Activated T-cell treated with anti-CD3 and anti-CD28 coated beads, Interleukin-2, amount 50 U/mL, for 1 hour (primary cell): ENCODE results near the gene PRSS12.
A peak's percentile ranks its signal among the peaks of the same experiment; 100 is the strongest.
"Not testable (repeated sequence)": the region's sequence is repeated elsewhere in the genome, so short reads cannot be mapped to it uniquely, and the experiment has no call there.

Source experiments
- DNase-seq: peaks from one replicate; pipeline ENCODE4 v3.0.0-alpha.2; 2020

PRSS12 gene

DNA sequence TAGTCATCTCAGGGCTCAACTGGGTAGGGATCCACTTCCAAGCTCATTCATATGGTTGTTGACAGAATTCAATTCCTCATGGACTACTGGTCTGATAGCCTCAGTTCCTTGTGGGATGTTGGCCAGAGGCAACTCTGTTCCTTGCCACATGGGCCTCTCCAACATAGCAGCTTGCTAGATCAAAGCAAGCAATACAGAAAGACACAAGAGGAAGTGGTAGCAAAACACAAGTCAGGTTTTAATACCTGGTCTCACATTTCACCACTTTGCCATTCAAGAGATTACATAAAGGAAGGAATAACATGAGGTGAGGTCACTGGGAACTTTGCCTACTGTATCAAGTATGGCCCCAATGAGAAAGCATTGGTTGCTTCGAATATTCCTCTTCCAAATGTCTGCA is 79.2 kb downstream of the PRSS12 start:
- no peak for DNase-seq

DNA sequence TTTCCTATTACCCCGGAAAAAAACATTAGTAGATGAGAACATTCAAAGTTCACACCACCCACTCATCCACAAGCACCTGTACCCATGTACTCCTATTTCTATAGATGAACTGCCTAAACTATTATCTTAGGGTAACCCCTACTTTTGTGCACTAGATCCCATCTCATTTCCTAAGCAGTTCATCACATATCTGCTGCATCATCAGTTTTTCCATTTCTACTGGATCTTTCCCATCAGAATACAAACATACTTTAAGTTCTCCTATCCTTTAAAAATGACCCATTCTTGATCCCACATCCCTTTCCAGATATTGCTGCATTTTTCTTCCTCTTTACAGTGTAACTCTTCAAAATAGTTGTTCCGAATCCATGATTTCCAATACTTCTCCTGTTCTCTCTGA is 81.0 kb downstream of the PRSS12 start:
- DNase-seq = no peak

DNA sequence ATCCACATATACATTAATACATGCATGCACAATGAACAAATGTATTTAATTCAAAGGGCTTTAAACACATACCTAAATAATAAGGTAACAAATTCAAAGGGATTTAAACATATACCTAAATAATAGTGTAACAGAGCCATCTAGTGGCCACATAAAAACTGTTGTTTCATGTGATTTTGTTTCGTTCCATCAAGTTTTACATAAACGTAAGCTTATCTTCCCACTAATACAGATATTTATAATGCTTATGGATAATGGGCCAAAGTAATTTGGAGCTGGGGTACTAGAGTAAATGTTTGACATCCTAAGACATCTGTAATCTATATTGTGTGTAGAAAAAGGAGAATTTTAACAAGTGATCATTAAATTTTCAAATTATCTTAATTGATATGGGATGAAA is 82.3 kb downstream of the PRSS12 start:
- DNase-seq = no peak

DNA sequence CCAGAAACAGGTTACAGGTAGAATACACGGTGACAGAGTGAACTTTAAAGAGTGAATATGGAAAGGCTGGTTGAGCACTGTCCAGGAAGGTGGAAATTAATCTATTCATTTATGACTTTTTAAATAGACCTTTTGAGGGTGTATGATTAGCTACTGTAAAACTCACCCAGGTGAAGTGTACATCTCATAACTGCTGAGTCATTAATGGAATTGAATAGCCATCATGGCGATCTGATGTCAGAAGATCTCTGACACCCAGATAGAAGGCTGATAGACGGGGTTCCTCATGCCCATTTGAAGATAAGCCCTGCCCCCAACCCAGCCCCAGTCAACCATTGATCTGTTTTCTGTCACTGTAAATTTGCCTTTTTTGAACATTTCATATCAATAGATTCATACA is 84.0 kb downstream of the PRSS12 start:
- no peak for DNase-seq

DNA sequence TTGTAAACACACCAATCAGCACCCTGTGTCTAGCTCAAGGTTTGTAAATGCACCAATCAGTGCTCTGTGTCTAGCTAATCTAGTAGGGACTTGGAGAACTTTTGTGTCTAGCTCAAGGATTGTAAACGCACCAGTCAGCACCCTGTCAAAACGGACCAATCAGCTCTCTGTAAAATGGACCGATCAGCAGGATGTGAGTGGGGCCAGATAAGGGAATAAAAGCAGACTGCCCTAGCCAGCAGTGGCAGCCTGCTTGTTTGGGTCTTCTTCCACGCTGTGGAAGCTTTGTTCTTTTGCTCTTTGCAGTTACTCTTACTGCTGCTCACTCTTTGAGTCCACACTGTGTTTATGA is 86.7 kb downstream of the PRSS12 start:
- DNase-seq = not testable (repeated sequence)

DNA sequence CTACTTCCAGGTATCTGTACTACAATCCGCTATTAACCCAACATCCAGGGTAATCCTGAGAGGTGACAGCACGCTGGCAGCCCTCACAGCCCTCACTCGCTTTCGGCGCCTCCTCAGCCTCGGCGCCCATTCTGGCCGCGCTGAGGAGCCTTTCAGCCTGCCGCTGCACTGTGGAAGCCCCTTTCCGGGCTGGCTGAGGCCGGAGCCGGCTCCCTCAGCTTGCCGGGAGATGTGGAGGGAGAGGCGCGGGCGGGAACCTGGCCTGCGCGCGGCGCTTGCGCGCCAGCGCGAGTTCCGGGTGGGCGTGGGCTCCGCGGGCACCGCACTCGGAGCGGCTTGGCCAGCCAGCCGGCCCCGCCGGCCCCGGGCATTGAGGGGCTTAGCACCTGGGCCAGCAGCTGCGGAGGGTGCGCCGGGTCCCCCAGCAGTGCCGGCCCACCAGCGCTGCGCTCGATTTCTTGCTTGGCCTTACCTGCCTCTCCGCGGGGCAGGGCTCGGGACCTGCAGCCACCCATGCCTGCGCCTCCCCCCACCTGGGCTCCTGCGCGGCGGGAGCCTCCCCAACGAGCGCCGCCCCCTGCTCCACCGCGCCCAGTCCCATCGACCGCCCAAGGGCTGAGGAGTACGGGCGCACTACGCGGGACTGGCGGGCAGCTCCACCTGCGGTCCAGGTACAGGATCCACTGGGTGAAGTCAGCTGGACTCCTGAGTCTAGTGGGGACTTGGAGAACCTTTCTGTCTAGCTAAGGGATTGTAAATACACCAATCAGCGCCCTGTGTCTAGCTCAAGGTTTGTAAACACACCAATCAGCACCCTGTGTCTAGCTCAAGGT is 87.3 kb downstream of the PRSS12 start:
- peak; percentile 45 for DNase-seq

DNA sequence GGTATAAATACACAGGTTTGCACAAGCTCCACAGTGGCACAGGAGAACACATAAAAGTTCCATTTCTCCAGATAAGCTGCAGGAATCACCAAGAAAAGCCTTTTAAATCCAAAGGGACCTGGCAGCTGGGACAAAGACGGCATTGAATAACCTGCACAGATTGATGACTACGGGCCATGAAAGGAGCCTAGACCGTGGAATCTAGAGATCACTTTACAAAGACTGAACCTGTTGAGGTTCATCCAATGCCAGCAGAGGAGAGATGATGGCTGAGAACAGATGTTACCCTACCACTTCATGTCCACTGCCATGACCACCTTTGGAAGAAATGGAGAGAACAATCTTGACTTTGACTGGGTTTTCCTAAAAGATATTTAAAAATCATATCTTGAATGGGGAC is 88.7 kb downstream of the PRSS12 start:
- no peak for DNase-seq

DNA sequence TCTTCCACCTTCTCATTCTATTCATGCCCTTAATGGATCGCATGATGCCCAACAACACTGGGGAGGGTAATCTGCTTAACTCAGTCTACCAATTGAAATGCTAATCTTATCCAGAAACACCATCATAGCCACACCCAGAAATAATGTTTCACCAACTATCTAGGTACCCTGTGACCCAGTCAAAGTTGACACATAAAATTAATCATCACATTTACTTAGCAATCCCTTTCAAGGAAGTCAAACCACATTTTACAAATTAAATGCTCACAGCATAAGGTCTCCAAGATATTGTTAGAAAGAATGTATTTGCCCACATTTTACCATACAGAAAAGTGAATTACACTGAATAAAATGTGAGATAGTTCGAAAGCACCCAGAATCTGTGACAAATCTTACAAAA is 92.5 kb downstream of the PRSS12 start:
- no peak for DNase-seq

DNA sequence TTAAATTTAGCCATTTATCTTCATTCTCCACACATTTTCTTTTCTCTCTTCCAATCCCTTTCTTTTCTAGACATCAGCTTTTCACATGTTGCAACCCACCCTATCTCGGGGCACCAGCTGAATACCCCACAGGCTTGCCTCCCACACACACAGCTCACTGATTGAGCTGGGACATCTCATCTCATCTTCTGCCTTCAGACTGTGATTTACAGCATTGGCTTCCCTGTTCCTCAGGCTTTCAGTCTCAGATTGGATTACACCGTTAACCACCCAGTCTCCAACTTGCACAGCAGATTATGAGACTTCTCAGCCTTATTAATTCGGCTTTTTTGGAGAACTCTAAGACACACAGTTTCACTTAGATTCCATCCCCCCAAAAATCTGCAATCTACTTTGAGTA is 93.7 kb downstream of the PRSS12 start:
- no peak for DNase-seq

DNA sequence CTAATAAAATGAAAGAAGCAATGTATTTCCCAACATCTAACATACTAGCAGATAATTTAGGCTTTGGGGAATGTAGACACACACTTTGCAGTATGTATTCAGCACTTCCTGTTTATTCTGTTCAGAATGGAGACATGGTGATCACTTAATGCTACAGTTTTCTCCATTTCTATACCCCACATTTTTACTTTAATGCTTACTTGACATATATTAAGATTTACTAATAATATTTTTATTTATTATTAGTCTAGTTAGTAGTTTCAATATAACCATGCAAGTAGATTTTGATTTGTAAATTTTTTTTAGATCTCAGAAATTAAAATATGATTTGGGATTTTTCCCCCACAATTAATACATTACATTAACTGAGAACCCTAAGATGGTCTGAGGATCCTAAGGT is 98.4 kb downstream of the PRSS12 start:
- DNase-seq = no peak

DNA sequence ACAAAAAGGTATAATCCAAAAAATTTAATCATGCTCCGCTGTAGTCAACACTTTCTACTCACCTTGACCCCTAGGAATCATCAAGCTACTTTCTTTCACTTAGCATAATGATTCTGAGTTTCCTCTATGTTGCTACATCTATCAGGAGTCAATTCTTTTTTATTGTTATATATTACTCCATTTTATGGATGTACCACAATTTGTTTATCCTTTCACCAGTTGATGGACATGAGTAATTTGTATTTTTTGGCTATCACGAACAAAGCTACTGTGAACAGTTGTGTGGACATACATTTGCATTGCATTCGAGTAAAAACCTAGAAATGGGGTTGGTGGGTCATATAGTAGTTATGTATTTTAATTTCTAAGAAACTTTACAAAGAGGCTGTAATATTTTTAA is 102.9 kb downstream of the PRSS12 start:
- no peak for DNase-seq

DNA sequence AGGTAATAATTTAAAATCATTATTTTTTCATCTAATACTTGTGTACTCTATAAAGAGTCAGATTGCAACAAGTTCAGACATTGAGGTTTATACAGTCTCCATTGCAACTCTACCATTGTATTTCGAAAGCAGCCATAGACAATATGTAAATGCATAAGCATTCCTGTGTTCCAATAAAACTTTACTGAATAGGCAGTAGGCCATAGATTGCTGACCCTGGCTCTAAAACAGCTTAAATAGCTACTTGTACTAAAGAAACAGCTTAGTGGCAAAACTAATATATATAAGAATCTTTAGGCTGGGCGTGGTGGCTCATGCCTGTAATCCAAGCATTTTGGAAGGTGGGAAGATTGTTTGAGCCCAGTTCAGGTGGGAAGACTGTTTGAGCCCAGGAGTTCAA is 115.3 kb downstream of the PRSS12 start:
- no peak for DNase-seq

DNA sequence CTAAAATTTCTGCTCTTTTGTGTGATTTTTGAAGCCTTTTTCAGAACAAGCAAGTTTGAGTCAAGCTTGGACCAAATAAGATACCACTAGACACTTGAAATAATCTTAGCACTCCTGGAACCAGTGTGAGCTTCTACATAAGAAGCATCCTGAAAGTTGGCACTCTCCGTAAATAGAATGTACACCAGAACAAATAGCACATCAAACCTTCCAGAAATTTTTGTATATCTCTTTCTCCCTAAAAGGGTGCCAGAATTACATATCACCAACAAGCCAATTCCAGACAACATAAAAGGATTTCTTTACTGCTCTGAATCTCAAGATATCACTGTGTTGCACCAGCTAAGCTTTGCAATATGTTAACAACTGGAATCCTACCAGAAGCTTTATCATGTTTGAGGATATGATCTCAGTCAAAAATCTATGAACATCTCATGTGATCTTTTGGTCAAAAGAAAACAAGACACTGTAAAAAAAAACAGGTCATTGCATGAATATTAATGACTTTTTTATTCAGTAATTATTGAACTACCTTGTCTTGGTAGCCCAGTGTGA is 117.2 kb downstream of the PRSS12 start:
- no peak for DNase-seq
